ENCODE measurements around the gene RUNX2.

RUNX2 gene

GRCh38 chr6:45415788-45416518, 87.8 kb downstream of the RUNX2 start:
- no peak for DNase-seq

GRCh38 chr6:45416700-45417099, 88.6 kb downstream of the RUNX2 start:
- DNase-seq: no peak

GRCh38 chr6:45417436-45417835, 89.3 kb downstream of the RUNX2 start:
- no peak for DNase-seq

- DNase-seq: peak; percentile 20 to 60
These were observed 91.5 kb downstream of the RUNX2 start for GRCh38 chr6:45419571-45420082.

GRCh38 chr6:45420083-45420908, 92.2 kb downstream of the RUNX2 start:
- DNase-seq: no peak

- DNase-seq: no peak
These were observed 93.0 kb downstream of the RUNX2 start for GRCh38 chr6:45420909-45421708.

GRCh38 chr6:45421709-45422502, 93.8 kb downstream of the RUNX2 start:
- DNase-seq: peak; percentile 35 to 52

- no peak for DNase-seq
These were observed 94.5 kb downstream of the RUNX2 start for GRCh38 chr6:45422503-45423110.

GRCh38 chr6:45423111-45423823, 95.1 kb downstream of the RUNX2 start:
- no peak for DNase-seq

- no peak for DNase-seq
These were observed 95.8 kb downstream of the RUNX2 start for GRCh38 chr6:45423824-45424450.

- no peak for DNase-seq
These were observed 96.3 kb downstream of the RUNX2 start for GRCh38 chr6:45424451-45424861.

GRCh38 chr6:45426251-45426650, 98.1 kb downstream of the RUNX2 start:
- DNase-seq: no peak

- no peak for DNase-seq
These were observed 99.6 kb downstream of the RUNX2 start for GRCh38 chr6:45427726-45428125.

- DNase-seq: no peak
These were observed 100.6 kb downstream of the RUNX2 start for GRCh38 chr6:45428727-45429126.

- DNase-seq: no peak
These were observed 102.6 kb downstream of the RUNX2 start for GRCh38 chr6:45430590-45431202.

GRCh38 chr6:45431317-45432065, 103.4 kb downstream of the RUNX2 start:
- no peak for DNase-seq

GRCh38 chr6:45432977-45433376, 104.8 kb downstream of the RUNX2 start:
- no peak for DNase-seq

GRCh38 chr6:45433533-45434380, 105.6 kb downstream of the RUNX2 start:
- no peak for DNase-seq

- no peak for DNase-seq
These were observed 106.2 kb downstream of the RUNX2 start for GRCh38 chr6:45434381-45434700.

Measured in SHP77 (cell line).